Keratinocyte (primary cell): ENCODE data around the gene OR2A42. TPM values are rescaled to one million over a fixed set of nuclear protein-coding genes. Genes with fewer than 3 reads are reported as not detected.
"Not testable (repeated sequence)": the region's sequence is repeated elsewhere in the genome, so short reads cannot be mapped to it uniquely, and the experiment has no call there.

Source experiments
- DNase-seq: peaks from one replicate; pipeline ENCODE4 v3.0.0-alpha.2; 2011; ENCODE audit warnings: low read depth, missing footprints, low spot score
- FAIRE-seq: peaks from 2 replicates; lab custom pipeline; 2011; peaks lifted over from hg19 to GRCh38; lab: Jason Lieb, UNC
- H2AFZ ChIP-seq: 2 replicates; pipeline ENCODE4 v1.6.0; 2012; ENCODE audit warnings: low read length, control low read depth, inconsistent platforms; ENCODE audit not compliant: control insufficient read depth
- H3K27ac ChIP-seq: 2 replicates; pipeline ENCODE4 v1.5.1; 2011; ENCODE audit warnings: low read length; ENCODE audit not compliant: control insufficient read depth, insufficient read depth
- H3K27me3 ChIP-seq: 3 replicates; pipeline ENCODE4 v1.6.0; 2011; ENCODE audit warnings: low read length; ENCODE audit not compliant: control insufficient read depth, insufficient read depth; ENCODE audit errors: extremely low read depth
- H3K36me3 ChIP-seq, 2 experiments: 2 replicates in 1 of 2; 3 replicates in 1 of 2; pipeline ENCODE4 v1.5.1; 2011; ENCODE audit warnings: low read length in 2 of 2, mild to moderate bottlenecking in 1 of 2; ENCODE audit not compliant: control insufficient read depth in 2 of 2, insufficient read depth in 2 of 2; ENCODE audit errors: extremely low read depth in 1 of 2
- H3K4me1 ChIP-seq: 3 replicates; pipeline ENCODE4 v1.5.1; 2011; ENCODE audit warnings: low read length; ENCODE audit not compliant: control insufficient read depth, insufficient read depth; ENCODE audit errors: extremely low read depth
- H3K4me2 ChIP-seq: 3 replicates; pipeline ENCODE4 v1.6.0; 2011; ENCODE audit warnings: low read depth, low read length; ENCODE audit not compliant: control insufficient read depth, insufficient read depth; ENCODE audit errors: extremely low read depth
- H3K4me3 ChIP-seq, 3 experiments: fragments of 200-600 bp in 1 of 3; sonication (generic) in 1 of 3; 2 replicates in 2 of 3; 3 replicates in 1 of 3; pipeline ENCODE4 v1.5.1; 2011 to 2016; ENCODE audit warnings: low read length in 3 of 3, mild to moderate bottlenecking in 3 of 3, control low read depth in 2 of 3, inconsistent platforms in 1 of 3, low read depth in 1 of 3, mixed read lengths in 1 of 3, mixed run types in 1 of 3, moderate library complexity in 1 of 3; ENCODE audit not compliant: control insufficient read depth in 2 of 3, insufficient read depth in 2 of 3; ENCODE audit errors: extremely low read depth in 1 of 3
- H3K79me2 ChIP-seq: 2 replicates; pipeline ENCODE4 v1.6.0; 2012; ENCODE audit warnings: low read length; ENCODE audit not compliant: control insufficient read depth, insufficient read depth
- H3K9ac ChIP-seq: 3 replicates; pipeline ENCODE4 v1.6.0; 2011; ENCODE audit warnings: low read length; ENCODE audit not compliant: control insufficient read depth, insufficient read depth; ENCODE audit errors: extremely low read depth
- H3K9me1 ChIP-seq: 3 replicates; pipeline ENCODE4 v1.6.0; 2011; ENCODE audit warnings: low read length; ENCODE audit not compliant: control insufficient read depth, insufficient read depth; ENCODE audit errors: extremely low read depth
- H3K9me3 ChIP-seq: 2 replicates; pipeline ENCODE4 v1.5.1; 2012; ENCODE audit warnings: low read depth, low read length; ENCODE audit not compliant: control insufficient read depth
- H4K20me1 ChIP-seq: 3 replicates; pipeline ENCODE4 v1.6.0; 2011; ENCODE audit warnings: low read length; ENCODE audit not compliant: control insufficient read depth, insufficient read depth; ENCODE audit errors: extremely low read depth
- CTCF ChIP-seq, 3 experiments: IDR thresholded peaks in 1 of 3; conservative IDR thresholded peaks in 1 of 3; optimal IDR thresholded peaks in 1 of 3; 2 replicates in 2 of 3; 3 replicates in 1 of 3; pipeline versions ENCODE3 to v1.5.1; 2011; ENCODE audit warnings: low read length in 3 of 3, mild to moderate bottlenecking in 3 of 3, moderate library complexity in 2 of 3, control low read depth in 1 of 3, inconsistent platforms in 1 of 3; ENCODE audit not compliant: insufficient read depth in 2 of 3; ENCODE audit errors: extremely low read depth in 1 of 3
- EZH2 ChIP-seq: IDR thresholded peaks from one replicate; pipeline ENCODE4 v1.6.1; 2012; ENCODE audit warnings: inconsistent platforms, mild to moderate bottlenecking, low read length, moderate library complexity
- dilution Hi-C: fragments of 300-500 bp; cut with MboI; formaldehyde crosslinking; loops from one replicate; pipeline ENCODE4 v1.7.0; 2020; ENCODE audit warnings: low sequenced_read_pairs; ENCODE audit not compliant: extremely low pct_ligation_motif_present
- polyA plus RNA-seq, 5 experiments: library from polyadenylated mRNA; depleted of rRNA in 3 of 5; stranded (reverse) in 3 of 5; stranded (forward) in 1 of 5; unstranded in 1 of 5; fragments of >200 nt; gene quantifications; 1 replicate in 1 of 5; 2 replicates in 3 of 5; 3 replicates in 1 of 5; pipeline versions ENCODE4 v1.2.1 to v1.2.3, GENCODE V29; 2011 to 2012; ENCODE audit warnings: missing spikeins in 2 of 5, low read depth in 1 of 5, low replicate concordance in 1 of 5

The OR2A42 gene
- polyA plus RNA-seq, 1 donor (not counting 4 experiments of a cell fraction or from before 2014, with no cell fraction given) = not detected

- Histone ChIP-seq H3K79me2 (no peaks in the 10 kb centered on the region), H3K4me3 (no peak overlapping the region), H3K9ac (no peak overlapping the region), H3K4me1 (no peaks in the 10 kb centered on the region), H3K36me3 (no peaks in the 10 kb centered on the region), H3K27me3 (no peaks in the 10 kb centered on the region), H4K20me1 (no peaks in the 10 kb centered on the region), H2AFZ (no peak overlapping the region), H3K9me3 (no peaks in the 10 kb centered on the region), H3K4me2 (no peak overlapping the region), H3K27ac (no peak overlapping the region), H3K9me1 (no peaks in the 10 kb centered on the region)
- dilution Hi-C loops = no loop called here
- FAIRE-seq (no peak), DNase-seq (no peak)
- TF ChIP-seq CTCF (optimal IDR thresholded peaks at IDR 0.05 in 1 of 3, IDR thresholded peaks at IDR 0.05 in 1 of 3, conservative IDR thresholded peaks at IDR 0.05 in 1 of 3; ENCODE audit: extremely low read depth in 1 of 3, insufficient read depth in 2 of 3, low read length in 3 of 3) (no peak), EZH2 (no peak)
These were observed 16.1 kb upstream of the OR2A42 start for GRCh38 chr7:144255471-144255897.

- H3K79me2 ChIP-seq, DNase-seq, H4K20me1 ChIP-seq, H3K36me3 ChIP-seq, H3K9me1 ChIP-seq, dilution Hi-C loops, H3K27me3 ChIP-seq, H2AFZ ChIP-seq, H3K4me1 ChIP-seq, H3K4me3 ChIP-seq, H3K4me2 ChIP-seq, H3K9ac ChIP-seq, H3K9me3 ChIP-seq, H3K27ac ChIP-seq, FAIRE-seq: not testable (repeated sequence)
These were observed 12.9 kb upstream of the OR2A42 start for GRCh38 chr7:144252307-144252706.

GRCh38 chr7:144247674-144248330, 8.4 kb upstream of the OR2A42 start:
- dilution Hi-C loops, FAIRE-seq, H3K9ac ChIP-seq, H3K79me2 ChIP-seq, H3K4me1 ChIP-seq, H3K4me3 ChIP-seq, H3K9me1 ChIP-seq, H3K27ac ChIP-seq, H3K4me2 ChIP-seq, H4K20me1 ChIP-seq, H3K36me3 ChIP-seq, H2AFZ ChIP-seq, H3K27me3 ChIP-seq, H3K9me3 ChIP-seq, DNase-seq: not testable (repeated sequence)

GRCh38 chr7:144246967-144247366, 7.6 kb upstream of the OR2A42 start:
- H3K79me2 ChIP-seq, H4K20me1 ChIP-seq, H3K4me1 ChIP-seq, H3K4me2 ChIP-seq, H3K9ac ChIP-seq, H2AFZ ChIP-seq, FAIRE-seq, H3K27me3 ChIP-seq, DNase-seq, H3K9me1 ChIP-seq, H3K27ac ChIP-seq, dilution Hi-C loops, H3K36me3 ChIP-seq, H3K4me3 ChIP-seq, H3K9me3 ChIP-seq: not testable (repeated sequence)
